Neural progenitor cell (in vitro differentiated cells): ENCODE data around the gene GPRC5D.

Experiments used
- EZH2phosphoT487 ChIP-seq: fragments of 200-600 bp; sonication (generic); IDR thresholded peaks from 2 replicates; pipeline ENCODE4 v1.6.1; 2017; ENCODE audit warnings: antibody characterized with exemption
- TF ChIP-seq, protein P1 (sequence below): fragments of 200-600 bp; sonication (generic); IDR thresholded peaks from 2 replicates; pipeline ENCODE4 v1.5.1; 2017; ENCODE audit warnings: antibody characterized with exemption, mild to moderate bottlenecking

DNA sequence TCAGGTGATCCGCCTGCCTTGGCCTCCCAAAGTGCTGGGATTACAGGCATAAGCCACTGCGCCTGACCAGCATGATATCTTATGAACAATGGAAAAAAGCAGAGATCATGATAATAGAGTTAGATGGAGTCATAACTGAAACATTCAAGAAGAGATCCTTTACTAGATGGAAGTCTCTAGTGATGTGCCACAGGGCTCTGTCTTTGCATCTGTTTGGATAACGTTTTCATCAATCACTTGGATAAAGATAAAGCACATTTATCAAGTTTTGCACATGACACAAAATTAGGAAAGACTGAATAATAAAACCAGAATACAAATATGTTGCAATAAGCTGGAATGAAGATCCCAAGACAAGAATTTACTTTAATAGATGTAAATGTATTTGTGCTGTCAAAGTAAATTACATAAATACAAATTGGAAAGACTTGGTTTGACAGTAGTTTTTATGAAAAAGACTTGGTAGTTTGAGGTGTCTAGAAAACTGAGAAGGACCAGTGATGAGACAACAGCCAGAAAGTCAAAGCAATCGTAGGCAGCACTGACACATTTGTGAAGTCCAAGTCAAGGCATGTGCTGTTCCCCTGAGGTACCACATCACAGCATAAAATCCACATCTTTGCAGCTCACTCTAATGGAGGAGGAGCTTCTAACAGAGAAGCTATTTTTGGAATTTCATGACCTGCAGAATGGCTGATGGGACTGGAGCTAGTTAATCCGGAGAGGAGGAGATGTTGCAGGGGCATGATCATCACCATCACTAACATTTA lies 32.1 kb downstream of the GPRC5D start:
- TF ChIP-seq, protein P1, sequence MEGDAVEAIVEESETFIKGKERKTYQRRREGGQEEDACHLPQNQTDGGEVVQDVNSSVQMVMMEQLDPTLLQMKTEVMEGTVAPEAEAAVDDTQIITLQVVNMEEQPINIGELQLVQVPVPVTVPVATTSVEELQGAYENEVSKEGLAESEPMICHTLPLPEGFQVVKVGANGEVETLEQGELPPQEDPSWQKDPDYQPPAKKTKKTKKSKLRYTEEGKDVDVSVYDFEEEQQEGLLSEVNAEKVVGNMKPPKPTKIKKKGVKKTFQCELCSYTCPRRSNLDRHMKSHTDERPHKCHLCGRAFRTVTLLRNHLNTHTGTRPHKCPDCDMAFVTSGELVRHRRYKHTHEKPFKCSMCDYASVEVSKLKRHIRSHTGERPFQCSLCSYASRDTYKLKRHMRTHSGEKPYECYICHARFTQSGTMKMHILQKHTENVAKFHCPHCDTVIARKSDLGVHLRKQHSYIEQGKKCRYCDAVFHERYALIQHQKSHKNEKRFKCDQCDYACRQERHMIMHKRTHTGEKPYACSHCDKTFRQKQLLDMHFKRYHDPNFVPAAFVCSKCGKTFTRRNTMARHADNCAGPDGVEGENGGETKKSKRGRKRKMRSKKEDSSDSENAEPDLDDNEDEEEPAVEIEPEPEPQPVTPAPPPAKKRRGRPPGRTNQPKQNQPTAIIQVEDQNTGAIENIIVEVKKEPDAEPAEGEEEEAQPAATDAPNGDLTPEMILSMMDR, result no peak
- TF ChIP-seq EZH2phosphoT487, result no peak
